IgD-negative memory B cell (primary cell): ENCODE measurements around the gene USF1. TPM values are rescaled to one million over a fixed set of nuclear protein-coding genes. Genes with fewer than 3 reads are reported as not detected.
"Not testable (repeated sequence)": the region's sequence is repeated elsewhere in the genome, so short reads cannot be mapped to it uniquely, and the experiment has no call there.

Experiments used
- H3K27ac Mint-ChIP-seq, 3 donors: one replicate each; pipeline ENCODE4 v1.8.0; 2020 to 2022; ENCODE audit warnings: mild to moderate bottlenecking in 3 of 3, mixed read lengths in 3 of 3, moderate library complexity in 1 of 3
- H3K27me3 Mint-ChIP-seq: one replicate; pipeline ENCODE4 v1.8.0; 2021; ENCODE audit warnings: mixed read lengths
- H3K36me3 Mint-ChIP-seq: one replicate; pipeline ENCODE4 v1.8.0; 2020; ENCODE audit warnings: mild to moderate bottlenecking, mixed read lengths
- H3K4me1 Mint-ChIP-seq, 3 donors: one replicate each; pipeline ENCODE4 v1.8.0; 2020 to 2022; ENCODE audit warnings: mixed read lengths in 3 of 3, mild to moderate bottlenecking in 1 of 3
- H3K4me3 Mint-ChIP-seq, 4 donors: one replicate each; pipeline ENCODE4 v1.8.0; 2020 to 2022; ENCODE audit warnings: mild to moderate bottlenecking in 4 of 4, mixed read lengths in 4 of 4, moderate library complexity in 3 of 4
- H3K9me3 Mint-ChIP-seq, 3 donors: one replicate each; pipeline ENCODE4 v1.8.0; 2020 to 2021; ENCODE audit warnings: mixed read lengths in 3 of 3, mild to moderate bottlenecking in 1 of 3
- polyA plus RNA-seq: library from polyadenylated mRNA; unstranded; fragments of 300-500 nt; fragmentation: Illumina TruSeq; gene quantifications from one replicate; pipeline ENCODE4 v1.2.3, GENCODE V29; 2021

The USF1 gene
- polyA plus RNA-seq, 1 donor from 2014 or later, result 13.5 TPM

GRCh38 chr1:161044908-161045735 is 655 bp downstream of the USF1 start:
- peaks cover 15% of the 10 kb centered on the region for H3K36me3 Mint-ChIP-seq
- H3K27me3 Mint-ChIP-seq, result no peaks in the 10 kb centered on the region
- H3K9me3 Mint-ChIP-seq, result no peaks in the 10 kb centered on the region
- H3K4me1 Mint-ChIP-seq, result peaks cover 24 to 45% (median 43%) of the 10 kb centered on the region in 3 donors
- H3K4me3 Mint-ChIP-seq, result peak overlapping the region; percentile 92 to 100 (median 98)
- H3K27ac Mint-ChIP-seq, result peak overlapping the region; percentile 94 to 100 (median 97)

GRCh38 chr1:161044535-161044907 is 1.3 kb downstream of the USF1 start:
- peak overlapping the region; percentile 92 to 100 (median 98) for H3K4me3 Mint-ChIP-seq
- peak overlapping the region; percentile 94 to 100 (median 97) for H3K27ac Mint-ChIP-seq
- H3K9me3 Mint-ChIP-seq, result no peaks in the 10 kb centered on the region
- H3K27me3 Mint-ChIP-seq, result no peaks in the 10 kb centered on the region
- H3K4me1 Mint-ChIP-seq, result peaks cover 24 to 45% (median 43%) of the 10 kb centered on the region in 3 donors
- peaks cover 11% of the 10 kb centered on the region for H3K36me3 Mint-ChIP-seq

- H3K27ac Mint-ChIP-seq, result peak overlapping the region; percentile 76 to 91 (median 90)
- peak overlapping the region in 3 of 4 donors; percentile 75 to 85 (median 77) for H3K4me3 Mint-ChIP-seq
- H3K36me3 Mint-ChIP-seq, result peaks cover 2% of the 10 kb centered on the region
- no peaks in the 10 kb centered on the region for H3K27me3 Mint-ChIP-seq
- no peaks in the 10 kb centered on the region for H3K9me3 Mint-ChIP-seq
- peaks cover 20 to 35% (median 30%) of the 10 kb centered on the region in 3 donors for H3K4me1 Mint-ChIP-seq
Observed at GRCh38 chr1:161039546-161039945, 6.2 kb downstream of the USF1 start.

GRCh38 chr1:161039154-161039545 is 6.6 kb downstream of the USF1 start:
- Mint-ChIP-seq H3K9me3 (no peaks in the 10 kb centered on the region), H3K36me3 (peaks cover 2% of the 10 kb centered on the region), H3K4me3 (peak overlapping the region; percentile 85 to 98 (median 92)), H3K27ac (peak overlapping the region; percentile 76 to 98 (median 90)), H3K4me1 (peaks cover 16 to 31% (median 29%) of the 10 kb centered on the region in 3 donors), H3K27me3 (no peaks in the 10 kb centered on the region)

GRCh38 chr1:161038523-161039153 is 7.1 kb downstream of the USF1 start, which contains the start of gene TSTD1:
TSTD1 (minus strand) TSS chr1:161038964; CDS start chr1:161038889, 75 bp downstream.
- Mint-ChIP-seq H3K4me3 (peak within 1 kb of the TSS; percentile 85 to 98 (median 92)), H3K36me3 (peaks cover 2% of the 10 kb centered on the region), H3K9me3 (no peaks in the 10 kb centered on the region), H3K4me1 (peaks cover 16 to 30% (median 26%) of the 10 kb centered on the region in 3 donors), H3K27me3 (no peaks in the 10 kb centered on the region), H3K27ac (peak within 1 kb of the TSS; percentile 81 to 98 (median 90))

GRCh38 chr1:161037661-161038522 is 7.9 kb downstream of the USF1 start:
- Mint-ChIP-seq H3K9me3 (no peaks in the 10 kb centered on the region), H3K4me3 (peak overlapping the region; percentile 85 to 98 (median 92)), H3K36me3 (peaks cover 2% of the 10 kb centered on the region), H3K27ac (peak overlapping the region; percentile 81 to 98 (median 90)), H3K27me3 (no peaks in the 10 kb centered on the region), H3K4me1 (peaks cover 18 to 26% (median 20%) of the 10 kb centered on the region in 3 donors)

- no peaks in the 10 kb centered on the region for H3K27me3 Mint-ChIP-seq
Observed at GRCh38 chr1:161033751-161034150, 12.0 kb downstream of the USF1 start.

GRCh38 chr1:161032409-161032808 is 13.4 kb downstream of the USF1 start:
- Mint-ChIP-seq H3K27me3 (no peaks in the 10 kb centered on the region), H3K27ac (peak overlapping the region in 1 of 3 donors; percentile 12), H3K36me3 (peaks cover 2% of the 10 kb centered on the region), H3K4me1 (peaks cover 4 to 13% (median 7%) of the 10 kb centered on the region in 3 donors), H3K4me3 (peak overlapping the region in 1 of 4 donors; percentile 21), H3K9me3 (no peaks in the 10 kb centered on the region)

More at GRCh38 chr1:161033751-161034150, 12.0 kb downstream of the USF1 start:
- no peak overlapping the region for H3K4me3 Mint-ChIP-seq
- H3K4me1 Mint-ChIP-seq, result peaks cover 9 to 18% (median 14%) of the 10 kb centered on the region in 3 donors
- peaks cover 2% of the 10 kb centered on the region for H3K36me3 Mint-ChIP-seq
- H3K27ac Mint-ChIP-seq, result no peak overlapping the region
- no peaks in the 10 kb centered on the region for H3K9me3 Mint-ChIP-seq

- peaks cover 5 to 14% (median 6%) of the 10 kb centered on the region in 3 donors for H3K4me1 Mint-ChIP-seq
- H3K4me3 Mint-ChIP-seq, result peak overlapping the region in 1 of 4 donors; percentile 68
- peaks cover 2% of the 10 kb centered on the region for H3K36me3 Mint-ChIP-seq
- H3K27ac Mint-ChIP-seq, result no peak overlapping the region
- no peaks in the 10 kb centered on the region for H3K27me3 Mint-ChIP-seq
- peaks cover 0 to 4% (median 0%) of the 10 kb centered on the region in 3 donors for H3K9me3 Mint-ChIP-seq
Observed at GRCh38 chr1:161031874-161032273, 13.9 kb downstream of the USF1 start.

GRCh38 chr1:161029466-161029865 is 16.3 kb downstream of the USF1 start:
- not testable (repeated sequence) for H3K36me3 Mint-ChIP-seq, H3K27ac Mint-ChIP-seq, H3K27me3 Mint-ChIP-seq, H3K4me3 Mint-ChIP-seq, H3K9me3 Mint-ChIP-seq
- peaks cover 5 to 16% (median 7%) of the 10 kb centered on the region in 3 donors for H3K4me1 Mint-ChIP-seq

- not testable (repeated sequence) for H3K9me3 Mint-ChIP-seq, H3K4me3 Mint-ChIP-seq, H3K27me3 Mint-ChIP-seq, H3K27ac Mint-ChIP-seq, H3K36me3 Mint-ChIP-seq
- H3K4me1 Mint-ChIP-seq, result peaks cover 0 to 10% (median 7%) of the 10 kb centered on the region in 3 donors
Observed at GRCh38 chr1:161026954-161027353, 18.8 kb downstream of the USF1 start.

- H3K4me1 Mint-ChIP-seq, result peaks cover 16 to 22% (median 19%) of the 10 kb centered on the region in 3 donors
- H3K27ac Mint-ChIP-seq, result peak overlapping the region in 2 of 3 donors; percentile 53 to 92
- not testable (repeated sequence) for H3K9me3 Mint-ChIP-seq, H3K27me3 Mint-ChIP-seq, H3K36me3 Mint-ChIP-seq
- H3K4me3 Mint-ChIP-seq, result peak overlapping the region in 3 of 4 donors; percentile 67 to 91 (median 79)
Observed at GRCh38 chr1:161022432-161022831, 23.3 kb downstream of the USF1 start.

GRCh38 chr1:161021970-161022353 is 23.8 kb downstream of the USF1 start:
- Mint-ChIP-seq H3K4me1 (peaks cover 14 to 22% (median 16%) of the 10 kb centered on the region in 3 donors), H3K36me3 (peaks cover 2% of the 10 kb centered on the region), H3K27ac (peak overlapping the region; percentile 92 to 96 (median 95)), H3K27me3 (peaks cover 2% of the 10 kb centered on the region), H3K4me3 (peak overlapping the region in 3 of 4 donors; percentile 79 to 92 (median 91)), H3K9me3 (peaks cover 0 to 3% (median 2%) of the 10 kb centered on the region in 3 donors)
